ENCODE measurements around the gene C9orf153. TPM values are rescaled to one million over a fixed set of nuclear protein-coding genes. Genes with fewer than 3 reads are reported as not detected.

The C9orf153 gene
- total RNA-seq, 1 experiment from 2014 or later = not detected

- intact Hi-C loops (cut with micrococcal nuclease) = no loop called here
- peaks cover 0 to 7% of the 10 kb centered on the region in 2 experiments; a peak in 2 of 4 replicates for H3K4me1 ChIP-seq (ENCODE audit: control insufficient read depth in 1 of 2, insufficient read depth in 2 of 2, low read length in 2 of 2)
- no peaks in the 10 kb centered on the region for H3K79me2 ChIP-seq (ENCODE audit: insufficient read depth, low read length)
- no peak overlapping the region for H3K4me3 ChIP-seq (replicated peaks in 1 of 2; ENCODE audit: low read depth in 1 of 2, low read length in 2 of 2)
- H3K4me2 ChIP-seq (ENCODE audit: low read length) = no peak overlapping the region
- no peaks in the 10 kb centered on the region for H4K20me1 ChIP-seq (ENCODE audit: insufficient read depth)
- POLR2A ChIA-PET = no interaction called here
- no peak overlapping the region for H3K27ac ChIP-seq (ENCODE audit: low read depth, low read length)
- H2AFZ ChIP-seq (ENCODE audit: low read depth, low read length, poor library complexity, severe bottlenecking) = no peak overlapping the region
- no peaks in the 10 kb centered on the region for H3K36me3 ChIP-seq (ENCODE audit: control insufficient read depth in 1 of 2, insufficient read depth in 2 of 2, low read length in 2 of 2)
- no TSS peak for BruUV-seq (replicated peaks)
- DNase-seq (ENCODE audit: low read depth, low spot score) (no peak), ATAC-seq (no peak)
- RAD21 ChIA-PET (ENCODE audit: low non-redundant PET in 1 of 2, low total read pairs in 2 of 2, uncharacterized antibody in 2 of 2, unreplicated experiment in 2 of 2) = no interaction called here
- TF ChIP-seq, protein P1, sequence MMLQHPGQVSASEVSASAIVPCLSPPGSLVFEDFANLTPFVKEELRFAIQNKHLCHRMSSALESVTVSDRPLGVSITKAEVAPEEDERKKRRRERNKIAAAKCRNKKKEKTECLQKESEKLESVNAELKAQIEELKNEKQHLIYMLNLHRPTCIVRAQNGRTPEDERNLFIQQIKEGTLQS (IDR thresholded peaks at IDR 0.05) = no peak
- TF ChIP-seq, protein P2, sequence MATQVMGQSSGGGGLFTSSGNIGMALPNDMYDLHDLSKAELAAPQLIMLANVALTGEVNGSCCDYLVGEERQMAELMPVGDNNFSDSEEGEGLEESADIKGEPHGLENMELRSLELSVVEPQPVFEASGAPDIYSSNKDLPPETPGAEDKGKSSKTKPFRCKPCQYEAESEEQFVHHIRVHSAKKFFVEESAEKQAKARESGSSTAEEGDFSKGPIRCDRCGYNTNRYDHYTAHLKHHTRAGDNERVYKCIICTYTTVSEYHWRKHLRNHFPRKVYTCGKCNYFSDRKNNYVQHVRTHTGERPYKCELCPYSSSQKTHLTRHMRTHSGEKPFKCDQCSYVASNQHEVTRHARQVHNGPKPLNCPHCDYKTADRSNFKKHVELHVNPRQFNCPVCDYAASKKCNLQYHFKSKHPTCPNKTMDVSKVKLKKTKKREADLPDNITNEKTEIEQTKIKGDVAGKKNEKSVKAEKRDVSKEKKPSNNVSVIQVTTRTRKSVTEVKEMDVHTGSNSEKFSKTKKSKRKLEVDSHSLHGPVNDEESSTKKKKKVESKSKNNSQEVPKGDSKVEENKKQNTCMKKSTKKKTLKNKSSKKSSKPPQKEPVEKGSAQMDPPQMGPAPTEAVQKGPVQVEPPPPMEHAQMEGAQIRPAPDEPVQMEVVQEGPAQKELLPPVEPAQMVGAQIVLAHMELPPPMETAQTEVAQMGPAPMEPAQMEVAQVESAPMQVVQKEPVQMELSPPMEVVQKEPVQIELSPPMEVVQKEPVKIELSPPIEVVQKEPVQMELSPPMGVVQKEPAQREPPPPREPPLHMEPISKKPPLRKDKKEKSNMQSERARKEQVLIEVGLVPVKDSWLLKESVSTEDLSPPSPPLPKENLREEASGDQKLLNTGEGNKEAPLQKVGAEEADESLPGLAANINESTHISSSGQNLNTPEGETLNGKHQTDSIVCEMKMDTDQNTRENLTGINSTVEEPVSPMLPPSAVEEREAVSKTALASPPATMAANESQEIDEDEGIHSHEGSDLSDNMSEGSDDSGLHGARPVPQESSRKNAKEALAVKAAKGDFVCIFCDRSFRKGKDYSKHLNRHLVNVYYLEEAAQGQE (IDR thresholded peaks at IDR 0.05; ENCODE audit: low read depth) = no peak
- TF ChIP-seq, protein P3, sequence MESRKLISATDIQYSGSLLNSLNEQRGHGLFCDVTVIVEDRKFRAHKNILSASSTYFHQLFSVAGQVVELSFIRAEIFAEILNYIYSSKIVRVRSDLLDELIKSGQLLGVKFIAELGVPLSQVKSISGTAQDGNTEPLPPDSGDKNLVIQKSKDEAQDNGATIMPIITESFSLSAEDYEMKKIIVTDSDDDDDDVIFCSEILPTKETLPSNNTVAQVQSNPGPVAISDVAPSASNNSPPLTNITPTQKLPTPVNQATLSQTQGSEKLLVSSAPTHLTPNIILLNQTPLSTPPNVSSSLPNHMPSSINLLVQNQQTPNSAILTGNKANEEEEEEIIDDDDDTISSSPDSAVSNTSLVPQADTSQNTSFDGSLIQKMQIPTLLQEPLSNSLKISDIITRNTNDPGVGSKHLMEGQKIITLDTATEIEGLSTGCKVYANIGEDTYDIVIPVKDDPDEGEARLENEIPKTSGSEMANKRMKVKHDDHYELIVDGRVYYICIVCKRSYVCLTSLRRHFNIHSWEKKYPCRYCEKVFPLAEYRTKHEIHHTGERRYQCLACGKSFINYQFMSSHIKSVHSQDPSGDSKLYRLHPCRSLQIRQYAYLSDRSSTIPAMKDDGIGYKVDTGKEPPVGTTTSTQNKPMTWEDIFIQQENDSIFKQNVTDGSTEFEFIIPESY (IDR thresholded peaks at IDR 0.05; ENCODE audit: extremely low read depth, insufficient replicate concordance, low read length) = no peak
- no peak for TF ChIP-seq CBX3 (IDR thresholded peaks at IDR 0.05; ENCODE audit: low read depth)
- TF ChIP-seq SRF (IDR thresholded peaks at IDR 0.05; ENCODE audit: low read depth) = no peak
- TF ChIP-seq POLR2AphosphoS5 (IDR thresholded peaks at IDR 0.05; ENCODE audit: low read depth, low read length) = no peak
- CTCF ChIA-PET = interaction anchor here (0.9 kb wide), 1 partner anchor 19 kb away, joined by 3 read pairs; no protein-coding TSS in a partner anchor
- H3K9me3 ChIP-seq (ENCODE audit: control insufficient read depth in 1 of 2, insufficient read depth in 1 of 2, low read depth in 1 of 2, low read length in 2 of 2) = no peaks in the 10 kb centered on the region
- H3K9me2 ChIP-seq (ENCODE audit: insufficient read depth) = no peaks in the 10 kb centered on the region
- H3K9ac ChIP-seq (ENCODE audit: low read length) = no peak overlapping the region
- H3K27me3 ChIP-seq (ENCODE audit: insufficient read depth, low read length) = no peaks in the 10 kb centered on the region
Observed at GRCh38 chr9:86183229-86184137, 76.0 kb downstream of the C9orf153 start.

All from HCT116 (cell line).